Mucosa of stomach (tissue), 1 donor: ENCODE measurements around the gene SIX1.

Experiments used
- H3K27me3 ChIP-seq: one replicate; pipeline ENCODE4 v1.7.0; 2013; ENCODE audit warnings: mild to moderate bottlenecking, low read length; ENCODE audit not compliant: control insufficient read depth, insufficient read depth
- H3K36me3 ChIP-seq: one replicate; pipeline ENCODE4 v1.7.0; 2013; ENCODE audit warnings: low read length; ENCODE audit not compliant: control insufficient read depth, insufficient read depth
- H3K4me1 ChIP-seq: one replicate; pipeline ENCODE4 v1.7.0; 2013; ENCODE audit warnings: mild to moderate bottlenecking, low read length; ENCODE audit not compliant: control insufficient read depth, insufficient read depth
- H3K4me3 ChIP-seq: one replicate; pipeline ENCODE4 v1.7.0; 2013; ENCODE audit warnings: low read length
- H3K9ac ChIP-seq: one replicate; pipeline ENCODE4 v1.7.0; 2013; ENCODE audit warnings: mild to moderate bottlenecking, low read length, moderate library complexity
- H3K9me3 ChIP-seq: one replicate; pipeline ENCODE4 v1.7.0; 2013; ENCODE audit warnings: mild to moderate bottlenecking, low read length, moderate library complexity; ENCODE audit not compliant: control insufficient read depth
- donor health status: Pancreatic carcinoma.

SIX1 gene

DNA sequence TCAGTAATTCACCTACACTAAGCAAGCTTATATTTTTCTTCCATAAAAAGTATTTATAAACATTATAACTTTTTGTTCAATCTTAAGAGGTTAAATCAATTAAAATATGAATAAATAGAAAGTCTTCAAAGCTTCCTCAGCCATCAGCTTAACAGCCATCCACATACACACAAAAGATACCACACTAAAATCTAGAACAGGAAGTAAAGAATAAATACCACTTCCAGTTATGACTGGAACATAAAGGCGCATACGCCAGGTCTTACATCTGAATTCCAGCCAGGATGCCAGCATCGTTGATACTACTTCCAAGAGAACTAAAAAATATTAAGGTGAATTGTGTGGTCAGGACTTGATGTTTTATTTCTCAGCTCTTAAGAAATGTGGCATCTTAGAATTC lies 17.0 kb downstream of the SIX1 start:
- H3K36me3 ChIP-seq = no peaks in the 10 kb centered on the region
- no peaks in the 10 kb centered on the region for H3K9me3 ChIP-seq
- no peak overlapping the region for H3K9ac ChIP-seq
- H3K4me3 ChIP-seq = no peak overlapping the region
- H3K4me1 ChIP-seq = no peaks in the 10 kb centered on the region
- H3K27me3 ChIP-seq = peaks cover 26% of the 10 kb centered on the region

DNA sequence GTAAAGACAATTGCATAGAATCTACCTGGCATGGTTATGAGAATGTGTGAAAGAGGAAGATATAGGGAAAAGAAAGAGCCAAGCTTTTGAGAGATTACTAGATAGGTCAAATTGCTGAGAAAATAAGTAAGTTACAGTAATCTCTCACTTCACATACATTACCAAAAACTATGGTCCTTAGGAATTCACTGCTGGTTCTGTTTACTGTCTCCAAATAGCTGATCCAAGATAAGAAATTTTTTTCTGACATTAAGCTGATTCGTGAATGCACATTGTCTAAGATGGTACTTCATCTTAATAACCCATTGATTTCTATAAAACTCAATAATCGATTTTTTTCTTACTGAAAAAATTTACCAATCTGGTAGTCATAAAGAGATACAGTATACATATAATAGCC lies 17.4 kb downstream of the SIX1 start:
- H3K27me3 ChIP-seq = peaks cover 22% of the 10 kb centered on the region
- H3K4me1 ChIP-seq = no peaks in the 10 kb centered on the region
- no peaks in the 10 kb centered on the region for H3K36me3 ChIP-seq
- no peak overlapping the region for H3K9ac ChIP-seq
- H3K9me3 ChIP-seq = no peaks in the 10 kb centered on the region
- no peak overlapping the region for H3K4me3 ChIP-seq

GRCh38 chr14:60630129-60630528 lies 19.1 kb downstream of the SIX1 start:
- no peaks in the 10 kb centered on the region for H3K9me3 ChIP-seq
- H3K4me1 ChIP-seq = no peaks in the 10 kb centered on the region
- H3K27me3 ChIP-seq = peaks cover 7% of the 10 kb centered on the region
- H3K9ac ChIP-seq = no peak overlapping the region
- H3K4me3 ChIP-seq = no peak overlapping the region
- H3K36me3 ChIP-seq = no peaks in the 10 kb centered on the region

GRCh38 chr14:60628892-60629291 lies 20.4 kb downstream of the SIX1 start:
- no peak overlapping the region for H3K9ac ChIP-seq
- H3K4me1 ChIP-seq = no peaks in the 10 kb centered on the region
- peaks cover 7% of the 10 kb centered on the region for H3K27me3 ChIP-seq
- no peaks in the 10 kb centered on the region for H3K36me3 ChIP-seq
- H3K9me3 ChIP-seq = no peaks in the 10 kb centered on the region
- no peak overlapping the region for H3K4me3 ChIP-seq

DNA sequence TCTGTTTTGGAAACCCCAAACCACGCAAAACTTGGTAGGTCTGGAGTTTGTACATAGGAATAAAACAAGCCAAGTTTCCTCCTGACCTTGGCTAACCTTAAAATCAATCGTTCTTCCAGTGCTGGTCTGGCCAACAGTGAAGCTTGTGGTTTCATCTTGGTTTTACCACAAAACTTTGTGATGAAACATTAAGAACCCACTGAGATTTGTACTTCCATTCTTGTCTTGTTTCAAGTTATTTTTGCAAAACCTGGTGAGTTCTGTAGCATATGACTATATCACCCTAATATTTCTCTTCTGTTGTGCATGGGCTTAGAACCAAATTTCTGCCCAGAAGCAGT lies 26.4 kb downstream of the SIX1 start:
- Histone ChIP-seq H3K9ac (no peak overlapping the region), H3K4me3 (no peak overlapping the region), H3K36me3 (no peaks in the 10 kb centered on the region), H3K4me1 (peaks cover 21% of the 10 kb centered on the region), H3K27me3 (no peaks in the 10 kb centered on the region), H3K9me3 (no peaks in the 10 kb centered on the region)

DNA sequence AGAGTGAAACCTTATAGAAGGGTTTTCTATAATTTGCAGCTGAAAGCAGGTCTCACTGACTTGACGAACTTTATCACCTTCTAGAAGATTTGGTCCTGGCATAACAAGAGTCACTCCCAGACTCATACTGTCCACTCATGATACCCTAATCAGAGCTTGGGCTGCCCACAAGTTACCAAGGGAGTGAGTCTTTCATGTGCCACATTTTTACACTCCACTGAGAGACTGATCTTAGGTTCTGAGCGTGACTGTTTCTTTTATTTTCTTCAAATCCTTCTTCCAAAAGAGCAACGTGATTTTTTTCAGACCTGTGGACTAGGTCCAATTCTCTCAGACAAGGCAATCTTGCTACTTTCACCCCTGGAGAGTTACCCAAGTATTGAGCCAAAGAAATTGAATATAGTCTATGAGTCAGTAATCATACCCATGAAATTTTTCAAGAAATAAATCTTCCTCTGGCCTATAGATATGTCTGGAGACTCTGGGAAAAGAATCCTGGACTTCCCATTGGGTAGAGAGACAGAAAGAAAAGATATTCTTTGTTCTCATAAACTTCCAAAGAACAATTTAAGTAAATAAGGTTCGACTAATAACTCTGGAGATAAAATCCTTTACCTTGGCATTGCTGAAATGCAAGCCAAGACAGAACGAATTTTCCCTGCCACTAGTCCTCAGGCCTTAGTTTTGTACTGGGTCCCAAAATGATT lies 26.9 kb downstream of the SIX1 start:
- Histone ChIP-seq H3K4me3 (no peak overlapping the region), H3K9ac (no peak overlapping the region), H3K9me3 (no peaks in the 10 kb centered on the region), H3K27me3 (no peaks in the 10 kb centered on the region), H3K4me1 (peaks cover 26% of the 10 kb centered on the region), H3K36me3 (no peaks in the 10 kb centered on the region)

DNA sequence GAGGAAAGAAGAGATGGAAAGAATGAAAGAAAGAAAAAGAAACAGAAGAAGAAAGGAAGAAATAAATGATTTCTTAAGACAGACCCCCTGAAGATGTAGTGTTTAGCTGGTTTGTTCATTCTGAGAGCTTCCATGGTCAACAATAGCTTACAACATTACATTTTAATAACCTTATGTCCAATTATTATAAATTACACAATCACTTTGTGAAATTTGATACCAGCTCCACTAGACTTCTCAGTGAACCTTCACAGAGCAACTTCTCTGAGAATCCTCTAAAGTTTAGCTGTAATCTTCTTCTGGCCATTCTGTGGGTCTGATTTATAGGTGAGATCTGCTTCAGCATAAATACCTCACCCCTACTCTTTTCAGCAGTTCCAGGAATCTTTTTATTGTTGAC lies 27.9 kb downstream of the SIX1 start:
- H3K4me1 ChIP-seq = peaks cover 36% of the 10 kb centered on the region
- H3K9me3 ChIP-seq = no peaks in the 10 kb centered on the region
- H3K9ac ChIP-seq = no peak overlapping the region
- H3K36me3 ChIP-seq = no peaks in the 10 kb centered on the region
- no peaks in the 10 kb centered on the region for H3K27me3 ChIP-seq
- no peak overlapping the region for H3K4me3 ChIP-seq

GRCh38 chr14:60618241-60618640 lies 31.0 kb downstream of the SIX1 start:
- Histone ChIP-seq H3K27me3 (no peaks in the 10 kb centered on the region), H3K9me3 (no peaks in the 10 kb centered on the region), H3K4me3 (no peak overlapping the region), H3K4me1 (peaks cover 38% of the 10 kb centered on the region), H3K36me3 (no peaks in the 10 kb centered on the region), H3K9ac (no peak overlapping the region)

DNA sequence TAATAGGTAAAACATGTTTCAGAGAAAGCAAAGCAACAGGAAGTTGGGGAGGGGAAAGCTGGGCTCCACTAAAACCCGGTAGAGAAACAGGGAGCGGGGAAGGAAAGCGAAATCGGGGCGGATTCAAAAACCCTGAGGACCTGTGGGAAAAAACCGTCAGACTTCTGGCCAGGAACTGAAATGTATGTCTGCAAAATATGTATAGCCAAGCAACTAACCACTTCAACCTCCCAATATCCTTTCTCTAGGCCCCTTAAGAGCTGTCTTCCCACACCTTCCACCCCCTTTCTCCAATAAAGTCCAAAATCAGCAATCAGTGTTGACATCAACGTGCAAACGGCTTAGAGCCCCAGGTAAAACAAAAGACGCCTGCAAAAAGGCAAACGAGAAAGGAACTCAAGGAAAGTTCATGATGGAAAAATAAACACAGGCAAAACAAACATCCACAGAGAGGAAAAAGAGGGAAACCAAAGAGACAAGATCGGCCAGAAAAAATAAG lies 32.8 kb downstream of the SIX1 start:
- no peaks in the 10 kb centered on the region for H3K9me3 ChIP-seq
- no peak overlapping the region for H3K9ac ChIP-seq
- peaks cover 31% of the 10 kb centered on the region for H3K4me1 ChIP-seq
- no peak overlapping the region for H3K4me3 ChIP-seq
- no peaks in the 10 kb centered on the region for H3K27me3 ChIP-seq
- H3K36me3 ChIP-seq = no peaks in the 10 kb centered on the region

DNA sequence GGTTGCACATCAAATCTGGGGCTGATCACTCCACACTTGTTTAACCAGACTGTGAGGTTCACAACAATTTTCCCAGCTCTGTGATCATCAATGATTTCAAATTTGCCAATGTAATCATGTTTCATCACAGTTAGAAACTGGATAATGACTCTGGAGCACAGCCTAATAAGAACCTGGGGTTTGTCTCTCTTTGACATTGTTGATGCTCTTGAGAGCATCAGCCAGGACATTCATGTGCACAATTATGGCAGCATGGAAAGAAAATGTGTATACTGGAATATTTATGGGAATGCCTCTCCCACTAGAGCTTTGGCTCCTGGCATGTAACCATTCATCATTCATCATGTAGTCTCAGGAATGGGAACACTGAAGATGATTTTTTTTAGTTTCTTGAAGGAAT lies 47.0 kb downstream of the SIX1 start:
- no peaks in the 10 kb centered on the region for H3K27me3 ChIP-seq
- no peak overlapping the region for H3K9ac ChIP-seq
- H3K36me3 ChIP-seq = no peaks in the 10 kb centered on the region
- no peaks in the 10 kb centered on the region for H3K4me1 ChIP-seq
- no peaks in the 10 kb centered on the region for H3K9me3 ChIP-seq
- no peak overlapping the region for H3K4me3 ChIP-seq

DNA sequence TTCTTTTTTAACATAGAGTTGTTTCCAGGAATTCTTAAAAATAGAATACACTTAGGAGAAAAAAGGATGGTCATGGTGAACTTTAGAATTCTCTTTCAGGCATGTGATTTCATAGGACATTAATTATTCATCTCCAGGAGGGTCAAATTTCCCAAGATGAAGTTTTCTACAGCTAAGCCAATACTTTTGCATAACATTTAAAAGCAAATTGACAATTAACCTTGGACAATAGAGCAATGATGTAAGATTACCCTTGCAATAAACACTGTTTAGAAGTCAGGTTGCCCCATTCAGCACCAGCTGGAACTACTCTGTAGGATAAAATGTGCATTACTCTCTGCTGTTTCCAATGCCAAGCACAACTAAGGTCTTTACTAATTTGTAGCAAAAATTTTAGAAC lies 49.5 kb downstream of the SIX1 start:
- H3K4me1 ChIP-seq = no peaks in the 10 kb centered on the region
- no peak overlapping the region for H3K9ac ChIP-seq
- no peaks in the 10 kb centered on the region for H3K9me3 ChIP-seq
- H3K27me3 ChIP-seq = no peaks in the 10 kb centered on the region
- H3K4me3 ChIP-seq = no peak overlapping the region
- no peaks in the 10 kb centered on the region for H3K36me3 ChIP-seq

GRCh38 chr14:60596139-60596538 lies 53.1 kb downstream of the SIX1 start:
- Histone ChIP-seq H3K4me3 (no peak overlapping the region), H3K4me1 (no peaks in the 10 kb centered on the region), H3K9ac (no peak overlapping the region), H3K9me3 (no peaks in the 10 kb centered on the region), H3K27me3 (no peaks in the 10 kb centered on the region), H3K36me3 (no peaks in the 10 kb centered on the region)

DNA sequence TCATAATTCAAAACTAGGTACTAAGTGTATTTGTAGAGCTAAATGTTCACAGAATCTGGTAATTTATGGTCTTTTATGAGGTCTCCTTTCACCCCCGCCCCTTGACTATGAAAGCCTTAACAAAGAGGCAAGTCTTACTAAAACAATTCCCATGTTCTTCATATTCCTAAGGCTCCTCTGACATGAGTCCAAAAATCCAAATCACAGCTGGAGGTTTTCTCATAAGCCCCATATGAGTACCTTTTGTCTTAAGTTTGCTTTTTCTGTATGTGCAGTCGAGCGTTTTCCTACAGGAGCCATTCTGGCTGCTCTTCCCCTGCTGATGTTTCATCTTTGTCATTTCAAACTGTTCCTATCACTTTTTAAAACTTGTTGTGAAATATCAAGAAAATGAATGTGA lies 55.2 kb downstream of the SIX1 start:
- Histone ChIP-seq H3K36me3 (no peaks in the 10 kb centered on the region), H3K4me3 (no peak overlapping the region), H3K9me3 (no peaks in the 10 kb centered on the region), H3K9ac (no peak overlapping the region), H3K4me1 (no peaks in the 10 kb centered on the region), H3K27me3 (no peaks in the 10 kb centered on the region)
